Measurements from ENCODE around the gene NUP62.

NUP62 gene

DNA sequence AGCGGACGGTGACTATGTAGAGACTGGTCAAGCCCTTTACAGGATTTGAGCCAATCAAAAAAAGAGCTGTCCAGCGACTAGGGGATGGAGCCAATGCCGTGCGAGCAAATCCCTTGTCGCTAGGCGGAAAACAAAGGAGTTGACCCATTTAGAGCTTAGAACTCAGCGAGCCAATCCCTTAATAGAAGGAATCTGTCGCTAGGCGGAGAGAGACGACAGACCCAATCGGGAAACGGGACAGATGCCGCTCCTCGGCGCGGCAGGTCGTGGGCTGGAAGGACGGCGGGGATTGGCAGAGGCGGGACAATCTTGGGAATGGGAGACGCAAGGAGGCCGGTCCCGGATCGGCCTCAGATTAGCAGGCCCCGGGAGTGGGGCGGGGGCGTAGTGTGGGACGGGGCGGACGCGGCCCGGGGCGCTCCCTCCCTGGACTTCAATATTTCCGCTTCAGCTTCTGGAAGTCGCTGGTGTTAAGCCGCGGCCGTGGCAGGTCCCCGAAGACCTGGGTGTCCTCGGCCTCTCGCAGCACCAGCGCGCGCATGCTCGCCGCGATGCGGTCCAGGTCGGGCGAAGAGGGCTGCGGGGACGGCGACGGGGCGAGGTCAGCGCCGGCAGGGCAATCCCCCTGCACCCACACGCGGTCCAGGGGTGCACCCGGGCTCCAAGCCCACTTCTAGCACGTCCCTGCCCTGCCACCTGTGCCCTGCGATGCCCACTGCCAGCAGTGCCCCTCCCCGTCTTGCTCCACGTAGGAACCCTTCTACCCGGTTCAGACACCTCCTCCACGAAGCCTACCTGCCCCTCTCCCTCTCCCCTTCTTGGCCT is 59.6 kb downstream of the NUP62 start:
- DNase-seq = peak; percentile 89 to 100 (median 98)

DNA sequence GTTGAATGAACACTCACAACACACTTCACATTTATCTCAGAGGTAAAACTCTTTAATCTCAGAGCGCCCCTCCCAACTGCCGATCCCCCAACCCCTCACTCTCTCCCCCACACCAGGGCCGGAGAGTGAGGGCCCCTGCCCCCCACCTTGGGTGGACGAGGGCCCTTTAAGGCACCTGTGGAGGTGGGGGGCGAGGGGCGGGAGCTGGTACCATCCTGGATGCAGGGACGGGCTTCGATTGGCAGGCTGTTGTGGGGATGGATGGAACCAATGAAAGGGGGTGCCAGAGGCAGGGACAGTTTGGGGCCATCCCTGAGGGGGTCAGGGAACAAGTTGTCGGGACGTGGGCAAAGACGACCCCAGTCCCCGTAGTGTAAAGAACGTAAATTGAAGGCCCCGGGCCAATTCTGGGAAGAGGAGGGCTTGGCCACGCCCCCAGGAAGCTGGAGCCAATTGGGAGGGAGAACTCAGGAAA is 60.3 kb downstream of the NUP62 start:
- DNase-seq = peak in 4 of 56 donors; percentile 67 to 97 (median 84)

DNA sequence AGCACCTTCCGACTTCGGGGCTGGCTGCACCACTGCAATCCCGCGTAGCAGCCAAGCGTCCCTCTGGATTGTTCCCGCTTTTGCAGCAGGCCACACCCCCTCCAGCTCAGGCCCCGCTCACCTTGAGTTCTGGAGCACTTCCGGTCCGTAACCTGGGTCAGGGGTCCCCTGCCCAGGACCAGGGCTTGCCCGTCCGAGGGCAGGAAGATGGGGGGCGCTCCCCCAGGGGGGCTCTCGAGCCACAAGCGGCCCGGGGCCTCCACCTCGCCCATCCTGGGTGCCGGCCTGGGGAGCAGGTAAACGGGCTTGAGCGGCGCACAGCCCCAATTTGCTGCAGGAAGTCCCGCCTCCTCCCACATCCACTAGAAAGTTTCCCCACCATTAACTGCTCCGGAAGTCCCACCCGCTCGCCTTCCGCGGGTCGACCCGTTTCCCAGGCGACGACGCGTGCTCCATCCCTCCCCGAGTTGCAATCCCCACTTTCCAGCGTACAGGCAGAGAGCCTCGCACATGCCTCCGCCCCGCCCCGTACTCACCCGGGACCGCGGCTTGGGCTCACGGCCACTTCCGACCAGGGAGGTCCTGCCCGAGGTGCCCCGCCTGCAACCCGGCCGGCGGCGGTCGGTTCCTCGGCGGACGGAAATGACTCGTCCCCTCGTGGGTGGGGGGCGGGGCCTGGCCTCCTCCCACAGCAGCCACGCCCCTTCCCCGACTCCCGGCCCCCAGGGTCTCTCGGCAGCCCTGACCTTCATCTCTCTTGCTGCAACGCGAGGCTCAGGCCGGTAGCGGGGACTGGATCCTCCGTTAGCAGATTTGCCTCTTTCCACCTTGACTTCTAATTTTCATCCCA is 62.1 kb downstream of the NUP62 start, which contains the start of gene PNKP:
TSS of gene PNKP (minus strand) at position 644 of the 850 bp plus-strand sequence. CDS start at position 272, 372 bp downstream.
- DNase-seq = peak; percentile 64 to 99 (median 92)

DNA sequence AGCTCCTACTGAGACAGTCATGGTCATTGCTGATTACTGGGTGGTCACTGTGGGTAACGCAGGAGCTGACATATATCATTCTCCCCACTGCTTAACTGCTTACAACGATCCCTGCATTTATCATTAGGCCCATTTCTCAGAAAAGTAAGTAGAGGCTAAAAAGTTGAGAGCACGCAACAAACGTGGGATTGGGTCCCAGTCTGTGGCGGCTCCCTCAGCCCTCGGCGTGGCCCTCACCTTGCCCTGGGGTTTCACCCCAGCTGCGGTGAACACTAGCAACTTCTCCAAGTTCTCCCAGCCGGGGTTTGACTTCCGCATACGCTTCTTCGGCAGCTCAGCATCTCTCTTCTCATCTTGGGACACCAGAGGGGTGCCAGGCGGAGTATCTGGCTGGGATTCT is 64.4 kb downstream of the NUP62 start:
- no peak for DNase-seq

DNA sequence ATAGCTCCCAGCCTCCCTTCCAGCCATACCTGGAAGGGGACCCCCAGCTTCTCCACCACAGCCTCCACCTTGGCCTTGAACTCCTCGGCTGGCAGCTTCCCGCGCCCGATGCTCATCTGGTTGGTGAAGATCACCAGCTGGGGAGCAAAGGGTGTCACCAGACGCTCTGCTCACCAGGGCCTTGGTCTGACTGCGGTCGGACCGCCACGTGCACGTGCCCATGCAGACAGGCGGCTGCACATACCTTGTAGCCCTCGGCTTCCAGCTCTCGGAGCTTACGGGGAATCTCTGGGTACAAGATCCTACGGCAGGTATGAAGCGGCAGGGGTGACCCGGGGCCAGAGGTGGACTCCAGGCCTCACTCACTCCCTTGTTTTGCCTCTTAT is 65.4 kb downstream of the NUP62 start:
- DNase-seq = no peak

DNA sequence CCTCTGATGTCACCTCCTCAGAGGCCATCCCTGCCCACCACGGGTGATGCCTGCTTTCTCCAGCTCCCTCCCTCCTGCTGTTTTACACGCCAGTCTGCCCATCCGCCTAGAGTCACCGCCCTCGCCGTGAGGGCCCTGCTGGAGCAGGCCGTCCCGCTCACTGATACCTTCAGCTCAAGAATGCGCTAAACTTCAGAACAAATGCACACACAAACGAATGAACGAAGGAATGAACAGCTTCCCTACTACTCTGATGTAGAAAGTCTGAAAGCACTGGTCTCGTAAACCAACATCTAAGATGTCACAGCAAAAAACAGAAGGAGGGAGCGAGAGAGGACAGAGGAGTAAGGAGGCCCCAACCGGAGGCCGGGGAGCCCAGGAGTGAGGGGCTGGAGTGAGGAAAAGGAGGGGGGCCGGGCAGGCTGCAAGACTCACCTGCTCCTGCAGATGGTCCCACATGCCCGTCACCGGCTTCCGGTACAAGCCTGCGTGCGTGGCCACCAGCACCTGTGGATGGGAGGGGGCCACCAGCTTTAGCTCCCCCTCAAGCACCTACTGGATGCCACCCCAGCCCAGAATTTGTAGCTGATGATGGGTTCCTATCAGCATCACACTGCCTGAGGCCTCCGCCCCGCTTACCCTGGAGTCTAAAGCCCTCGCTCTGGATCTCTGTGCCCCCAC is 65.9 kb downstream of the NUP62 start:
- DNase-seq = no peak

DNA sequence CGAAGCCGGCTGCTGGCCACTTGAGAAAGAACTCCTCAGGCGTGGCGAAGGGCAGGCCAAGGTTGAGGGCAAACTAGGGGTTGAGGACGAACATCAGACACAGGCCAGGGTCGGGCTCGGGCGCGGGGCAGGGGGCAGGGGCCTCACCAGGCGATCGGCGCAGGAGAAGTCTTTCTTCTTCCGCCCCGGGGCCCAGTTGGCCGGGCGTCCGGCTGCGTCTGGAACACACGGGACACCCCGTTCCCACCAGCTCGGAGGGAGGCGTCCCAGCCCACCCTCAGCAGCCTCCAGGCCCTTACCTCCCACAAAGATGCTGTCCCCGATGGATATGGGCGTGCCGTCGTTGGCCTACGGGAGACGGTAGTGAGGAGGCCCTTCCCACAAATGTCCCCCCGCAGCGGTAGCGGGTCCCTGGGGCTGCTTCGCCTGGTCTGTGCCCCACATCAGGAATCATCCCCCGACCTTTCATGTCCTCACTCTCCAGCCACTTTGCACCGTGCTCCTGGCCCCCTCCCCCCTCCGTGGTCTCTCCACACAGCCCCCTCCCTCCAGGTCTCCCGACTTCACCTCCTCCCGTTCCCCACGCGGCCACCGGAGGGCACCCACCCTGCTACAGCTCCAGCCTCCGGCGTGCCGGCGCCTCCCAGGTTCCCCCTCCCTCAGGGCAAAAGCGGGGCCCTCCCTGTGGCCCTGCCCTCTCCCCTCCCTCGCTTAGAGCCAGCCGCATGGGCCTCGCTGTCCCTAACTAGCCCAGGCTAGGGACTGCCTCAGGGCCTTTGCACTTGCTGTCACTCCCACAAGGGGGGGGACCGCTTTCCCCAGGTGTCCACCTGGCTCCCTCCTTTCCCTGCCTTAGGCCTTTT is 66.7 kb downstream of the NUP62 start:
- no peak for DNase-seq

DNA sequence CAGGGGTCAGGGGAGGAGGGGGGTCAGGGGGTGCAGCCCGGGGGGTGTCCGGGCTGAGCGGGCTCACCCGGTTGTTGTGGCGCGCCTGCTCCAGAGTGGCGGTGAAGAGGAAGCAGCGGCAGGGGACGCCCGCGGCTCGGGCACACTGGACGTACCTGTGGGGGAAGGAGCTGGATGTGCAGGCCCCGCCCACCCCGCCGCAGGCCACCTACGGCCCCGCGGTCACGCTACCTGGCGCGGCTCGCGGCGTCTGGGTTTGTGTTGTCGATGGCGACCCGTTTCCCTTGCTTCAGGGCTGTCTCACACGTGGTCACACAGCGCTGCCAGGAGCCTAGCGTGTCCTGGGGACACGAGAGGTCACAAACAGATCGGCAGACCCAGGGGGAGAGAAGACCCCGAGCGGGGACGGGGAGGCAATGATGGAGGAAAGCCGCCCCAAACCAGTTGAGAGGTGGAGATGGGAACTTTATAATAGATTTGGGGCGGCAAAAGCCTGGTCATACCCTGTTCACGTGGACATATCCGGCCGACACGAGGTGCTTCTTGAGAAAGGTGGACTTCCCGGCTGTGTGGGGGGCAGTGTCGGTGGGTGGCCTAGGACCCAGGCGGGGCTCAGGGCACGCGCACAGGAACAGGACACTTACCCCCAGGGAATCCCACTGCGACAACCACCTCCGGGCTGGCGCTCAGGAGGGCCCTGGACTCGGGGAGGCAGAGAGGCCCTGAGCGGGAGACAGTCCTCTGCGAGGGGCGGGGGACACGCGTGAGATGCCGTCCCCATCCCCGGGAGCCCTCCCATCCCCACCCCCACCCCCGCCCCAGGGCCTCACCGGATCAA is 67.5 kb downstream of the NUP62 start:
- no peak for DNase-seq

DNA sequence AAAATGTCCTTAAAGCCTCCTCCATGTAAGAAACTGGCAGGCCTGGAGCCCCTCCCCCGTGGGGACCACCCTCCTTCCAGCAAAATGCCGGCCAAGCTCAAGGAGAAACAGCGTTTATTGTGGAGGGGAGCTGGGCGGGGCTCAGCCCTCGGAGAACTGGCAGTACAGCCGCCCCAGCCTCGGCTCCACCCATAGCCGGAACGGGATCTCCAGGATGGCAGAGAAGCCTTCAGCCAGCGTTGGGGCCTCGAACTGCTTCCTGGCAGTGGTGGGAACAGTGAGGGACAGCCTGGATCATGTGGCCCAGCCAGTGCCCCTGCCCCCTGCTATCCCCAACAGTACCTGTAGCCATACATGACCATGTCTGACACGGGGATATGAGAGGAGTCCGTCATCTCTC is 68.2 kb downstream of the NUP62 start:
- DNase-seq = peak in 11 of 56 donors; percentile 8 to 61 (median 30)

DNA sequence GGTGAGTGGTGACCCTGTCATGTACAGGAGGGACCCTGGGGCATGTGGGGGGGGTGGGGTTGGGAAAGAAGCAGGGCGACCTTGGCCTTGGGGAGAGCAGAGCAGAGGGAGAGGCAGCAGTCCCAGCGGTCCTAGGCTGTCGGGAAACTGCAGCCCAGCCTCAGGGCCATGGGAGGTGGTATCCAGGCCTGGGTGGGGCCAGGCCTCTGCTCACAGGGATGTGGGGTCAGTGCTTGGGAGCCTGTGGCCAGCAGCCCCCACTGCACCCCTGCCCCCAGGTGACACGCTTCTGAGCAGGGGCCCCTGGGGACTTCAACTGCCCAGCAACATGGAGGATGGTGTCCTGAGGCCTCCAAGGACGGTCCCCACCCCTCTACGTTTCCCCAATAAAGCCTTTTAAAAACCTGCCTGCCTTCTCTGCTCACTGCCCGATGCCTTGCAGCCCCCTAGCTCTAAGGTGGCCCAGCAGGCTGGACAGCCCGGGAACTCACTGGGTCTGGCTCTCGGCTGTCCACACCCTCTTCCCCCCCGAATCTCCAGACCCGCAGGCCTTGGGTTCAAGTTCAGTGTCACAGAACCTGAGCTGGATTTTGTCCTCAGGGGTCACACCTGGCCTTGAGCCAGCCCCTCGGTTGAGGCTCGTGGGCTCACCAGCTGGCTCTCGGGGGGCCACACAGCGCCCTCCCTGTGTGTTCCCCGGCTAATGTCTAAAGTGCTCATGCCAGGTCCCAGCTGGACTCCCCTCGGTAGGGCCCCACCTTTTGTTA is 68.8 kb downstream of the NUP62 start:
- DNase-seq = no peak

DNA sequence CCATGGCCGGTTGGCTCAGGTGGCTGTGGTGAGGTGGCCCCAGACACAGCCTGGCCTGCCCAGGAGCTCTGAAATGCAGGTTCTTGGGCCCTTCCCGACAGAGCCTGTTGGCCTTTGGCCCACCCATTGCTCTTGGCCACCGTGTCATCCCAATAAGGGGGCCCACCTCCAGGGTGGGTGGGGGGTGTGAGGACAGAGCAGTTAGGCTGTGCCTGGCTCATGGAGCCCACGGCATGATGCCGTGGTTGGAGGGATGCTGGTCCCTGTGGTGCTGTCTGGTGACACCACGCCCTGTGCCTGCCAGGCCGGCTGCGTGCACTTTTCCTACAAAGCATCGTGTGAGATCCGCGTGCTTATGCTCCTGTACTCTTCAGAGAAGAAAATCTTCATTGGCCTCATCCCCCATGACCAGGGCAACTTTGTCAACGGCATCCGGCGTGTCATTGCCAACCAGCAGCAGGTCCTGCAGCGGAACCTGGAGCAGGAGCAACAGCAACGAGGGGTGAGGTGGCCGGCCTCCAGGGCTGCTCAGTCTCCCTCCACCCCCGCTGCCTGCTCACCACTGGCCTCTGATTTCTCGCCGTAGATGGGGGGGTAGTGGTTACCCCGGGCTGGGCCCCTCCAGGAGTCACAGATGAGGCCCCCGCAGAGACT is 69.5 kb downstream of the NUP62 start:
- no peak for DNase-seq

DNA sequence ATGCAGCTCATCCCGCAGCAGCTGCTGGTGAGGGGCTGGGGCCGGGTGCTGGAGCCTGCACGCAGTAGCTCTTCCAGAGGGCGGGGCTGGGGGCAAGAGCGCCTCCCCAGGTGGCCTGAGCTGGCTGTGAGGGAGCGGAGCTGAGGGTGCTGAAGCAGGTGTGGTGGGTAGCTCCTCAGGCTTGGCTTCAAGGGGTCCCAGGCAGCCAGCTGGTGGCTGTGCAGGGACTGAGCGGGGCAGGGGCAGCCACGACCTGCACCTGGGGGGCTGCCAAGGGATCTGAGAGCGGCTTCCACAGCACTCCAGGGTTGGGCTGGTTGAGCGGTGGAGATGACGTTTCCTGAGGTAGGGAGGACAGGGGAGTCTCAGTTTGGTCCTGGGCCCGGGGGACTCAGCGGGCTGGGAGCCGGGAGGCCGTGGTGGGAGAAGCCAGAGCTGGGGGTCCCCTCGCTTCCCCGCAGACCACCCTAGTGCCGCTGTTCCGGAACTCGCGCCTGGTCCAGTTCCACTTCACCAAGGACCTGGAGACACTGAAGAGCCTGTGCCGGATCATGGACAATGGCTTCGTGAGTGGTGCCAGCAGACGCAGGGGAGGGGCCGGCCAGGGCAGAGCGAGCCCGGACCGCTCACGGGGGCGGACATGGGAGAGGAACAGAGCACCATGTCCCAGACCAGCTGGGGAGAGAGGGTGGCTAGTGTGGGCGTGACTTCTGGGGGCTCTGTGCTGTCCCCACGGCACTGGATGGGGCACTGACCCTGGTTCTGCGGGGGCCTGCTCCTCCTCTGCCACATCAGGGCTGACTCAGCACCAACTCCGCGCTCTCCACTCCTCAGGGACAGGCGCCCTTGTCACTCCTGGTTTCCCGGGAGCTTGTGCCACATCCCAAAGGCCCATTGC is 71.0 kb downstream of the NUP62 start:
- DNase-seq = peak in 37 of 56 donors; percentile 6 to 69 (median 30)

DNA sequence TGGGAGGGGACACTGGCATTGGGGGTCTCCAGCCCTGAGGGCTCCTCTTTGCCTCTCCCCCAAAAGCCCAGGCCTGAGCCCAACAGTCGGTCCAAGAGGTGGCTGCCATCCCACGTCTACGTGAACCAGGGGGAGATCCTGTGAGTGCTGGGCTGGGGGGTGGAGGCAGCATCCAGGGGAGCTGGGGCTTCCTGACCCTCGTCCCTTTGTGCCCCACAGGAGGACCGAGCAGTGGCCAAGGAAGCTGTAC is 71.5 kb downstream of the NUP62 start:
- no peak for DNase-seq

DNA sequence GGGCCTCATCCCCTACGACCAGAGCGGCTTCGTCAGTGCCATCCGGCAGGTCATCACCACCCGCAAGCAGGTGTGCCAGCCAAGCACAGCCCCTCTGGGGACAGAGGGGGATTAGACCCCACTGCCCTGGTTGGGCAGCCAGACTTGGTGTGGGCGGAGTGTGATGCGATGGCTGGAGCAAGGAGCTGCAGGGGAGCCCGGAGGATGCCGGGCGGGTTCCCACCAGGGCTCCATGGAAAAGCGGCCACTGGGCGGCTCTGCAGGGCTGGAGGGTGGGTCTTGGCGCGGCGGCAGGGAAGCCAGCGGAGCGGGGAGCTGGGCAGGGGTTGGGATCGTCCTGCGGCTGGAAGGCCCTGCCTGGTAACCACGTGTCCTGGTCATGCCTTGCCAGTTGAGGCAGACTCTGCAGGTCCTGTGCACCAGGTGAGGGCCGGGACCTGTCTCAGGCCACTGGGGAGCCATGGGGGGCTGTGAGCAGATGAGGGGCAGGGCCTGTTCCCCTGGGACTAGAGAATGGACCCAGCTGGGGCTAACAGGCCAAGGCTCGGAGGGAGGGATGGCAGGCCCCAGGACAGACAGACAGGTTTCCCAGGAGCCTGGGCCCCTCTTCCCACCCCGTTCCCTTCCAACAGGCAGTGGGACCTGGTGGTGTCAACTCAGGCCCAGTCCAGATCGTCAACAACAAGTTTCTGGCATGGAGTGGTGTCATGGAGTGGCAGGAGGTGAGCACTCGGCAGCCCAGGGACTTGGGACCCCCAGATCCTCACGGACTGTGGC is 72.1 kb downstream of the NUP62 start:
- DNase-seq = no peak

Measured in nucleus accumbens (tissue), 56 donors.